Midbrain (tissue), 1 donor: Measurements from ENCODE around the gene USP20.
A peak's percentile ranks its signal among the peaks of the same experiment; 100 is the strongest.
"Not testable (repeated sequence)": the region's sequence is repeated elsewhere in the genome, so short reads cannot be mapped to it uniquely, and the experiment has no call there.

Source experiments
- DNase-seq: peaks from one replicate; lab custom pipeline; 2025; lab: John Stamatoyannopoulos, UW

The USP20 gene

GRCh38 chr9:129835128-129835859, at the start of gene USP20, which contains the start of gene C9orf78:
Gene USP20, plus strand, starts transcription at chr9:129835458. Its CDS starts 17,098 bp downstream, at chr9:129852556.
Gene C9orf78, minus strand, starts transcription at chr9:129835275. Its CDS starts 54 bp downstream, at chr9:129835221.
- peak; percentile 97 for DNase-seq

- DNase-seq, result no peak
Measured at GRCh38 chr9:129785866-129786265, 49.4 kb upstream of the USP20 start.

- DNase-seq, result no peak
Measured at GRCh38 chr9:129786481-129786880, 48.8 kb upstream of the USP20 start.

GRCh38 chr9:129794549-129794948, 40.7 kb upstream of the USP20 start:
- no peak for DNase-seq

GRCh38 chr9:129796029-129796428, 39.2 kb upstream of the USP20 start:
- DNase-seq, result not testable (repeated sequence)

- DNase-seq, result no peak
Measured at GRCh38 chr9:129798973-129799372, 36.3 kb upstream of the USP20 start.

- DNase-seq, result no peak
Measured at GRCh38 chr9:129801504-129801903, 33.8 kb upstream of the USP20 start.

- DNase-seq, result peak; percentile 94
Measured at GRCh38 chr9:129802833-129803675, 32.2 kb upstream of the USP20 start, which contains the start of gene TOR1B. Gene TOR1B, plus strand, starts transcription at chr9:129803184. Its CDS starts 29 bp downstream, at chr9:129803213.

GRCh38 chr9:129803676-129804060, 31.6 kb upstream of the USP20 start:
- no peak for DNase-seq

- no peak for DNase-seq
Measured at GRCh38 chr9:129806061-129806460, 29.2 kb upstream of the USP20 start.

- DNase-seq, result no peak
Measured at GRCh38 chr9:129809346-129809745, 25.9 kb upstream of the USP20 start.

GRCh38 chr9:129810116-129810515, 25.1 kb upstream of the USP20 start:
- DNase-seq, result no peak

- DNase-seq, result no peak
Measured at GRCh38 chr9:129810788-129811187, 24.5 kb upstream of the USP20 start.

GRCh38 chr9:129811967-129812363, 23.3 kb upstream of the USP20 start:
- DNase-seq, result no peak

- no peak for DNase-seq
Measured at GRCh38 chr9:129812385-129812784, 22.9 kb upstream of the USP20 start.

- DNase-seq, result no peak
Measured at GRCh38 chr9:129813661-129814060, 21.6 kb upstream of the USP20 start.

GRCh38 chr9:129814432-129815223, 20.6 kb upstream of the USP20 start:
- DNase-seq, result no peak

GRCh38 chr9:129815278-129815677, 20.0 kb upstream of the USP20 start:
- DNase-seq, result no peak

- DNase-seq, result no peak
Measured at GRCh38 chr9:129816501-129817435, 18.5 kb upstream of the USP20 start.

GRCh38 chr9:129822898-129823541, 12.2 kb upstream of the USP20 start:
- DNase-seq, result no peak
